Adrenal gland (tissue), 12 donors: ENCODE results near the gene ZNF516. TPM values are rescaled to one million over a fixed set of nuclear protein-coding genes. Genes with fewer than 3 reads are reported as not detected.
A peak's percentile ranks its signal among the peaks of the same experiment; 100 is the strongest.

Source experiments
- DNase-seq, 7 donors: peaks; one replicate each; pipeline ENCODE4 v3.0.0-alpha.2; 2019 to 2020
- H3K27ac ChIP-seq, 5 donors: fragments of 200-600 bp; sonication (generic) in 4 of 5; 1 replicate in 3 of 5; 2 replicates in 2 of 5; pipeline versions ENCODE4 v1.5.1 to v1.8.0; 2016 to 2020; ENCODE audit warnings: mild to moderate bottlenecking in 1 of 5
- H3K27me3 ChIP-seq: fragments of 200-600 bp; 2 replicates; pipeline ENCODE4 v1.8.0; 2021
- H3K36me3 ChIP-seq, 2 donors: fragments of 200-600 bp; replicated peaks in 1 of 2; 1 replicate in 1 of 2; 2 replicates in 1 of 2; pipeline versions ENCODE4 v1.5.1 to v1.8.0; 2018 to 2022
- H3K4me1 ChIP-seq, 2 donors: fragments of 200-600 bp; replicated peaks in 1 of 2; 1 replicate in 1 of 2; 2 replicates in 1 of 2; pipeline versions ENCODE4 v1.5.1 to v1.8.0; 2018 to 2021
- H3K4me3 ChIP-seq, 4 donors: fragments of 200-600 bp; sonication (generic) in 3 of 4; one replicate each; pipeline ENCODE4 v1.5.1; 2016 to 2018
- H3K9me3 ChIP-seq, 3 donors: fragments of 200-600 bp; sonication (generic) in 1 of 3; replicated peaks in 1 of 3; 1 replicate in 2 of 3; 2 replicates in 1 of 3; pipeline versions ENCODE4 v1.5.1 to v1.8.0; 2016 to 2021
- CTCF ChIP-seq, 6 experiments: fragments of 450-650 bp in 4 of 6; fragments of 200-600 bp in 2 of 6; sonication (generic) in 1 of 6; IDR thresholded peaks; 1 replicate in 5 of 6; 2 replicates in 1 of 6; pipeline versions ENCODE4 v1.5.1 to v1.8.0; 2016 to 2021; ENCODE audit warnings: antibody characterized with exemption in 6 of 6, mild to moderate bottlenecking in 2 of 6, moderate library complexity in 1 of 6
- POLR2A ChIP-seq, 2 donors: fragments of 450-650 bp; IDR thresholded peaks; one replicate each; pipeline ENCODE4 v1.6.1; 2017; ENCODE audit warnings: antibody characterized with exemption in 2 of 2, mild to moderate bottlenecking in 2 of 2, moderate library complexity in 1 of 2
- WGBS, 4 donors: extraction: QIAGEN DNeasy Blood & Tissue Kit in 2 of 4; methylation state at CpG; one replicate each; pipeline versions ENCODE4 v1.1.5 to v1.1.7; 2013 to 2017; 5-methylcytosine and 5-hydroxymethylcytosine counted together
- intact Hi-C, 2 donors: fragments of 100-400 bp; cut with DNase I; formaldehyde crosslinking; loops; one replicate each; pipeline versions ENCODE4 v1.14.1 to v1.15.0; 2022 to 2023
- polyA plus RNA-seq, 3 donors: library from polyadenylated mRNA; stranded (reverse); fragments of 200-250 nt in 2 of 3; fragments of 350-450 nt in 1 of 3; fragmentation: Illumina TruSeq in 1 of 3; extraction: RNeasy Lipid Tissue Mini Kit (QIAGEN cat#74804) in 1 of 3; gene quantifications; one replicate each; pipeline ENCODE4 v1.2.3, GENCODE V29; 2013 to 2014
- total RNA-seq, 9 donors: library from RNA; depleted of rRNA in 4 of 9; stranded (reverse); fragments of >200 nt in 4 of 9; fragments of 120-200 nt in 1 of 9; fragmentation: NEBNext Ultra II Directional in 1 of 9; extraction: Animal tissue kit (Norgen Biotek cat#: 25700) in 1 of 9; gene quantifications; one replicate each; pipeline versions ENCODE4 v1.1.0 to v1.2.4, GENCODE V29; 2013 to 2023
- donor health status: healthy with polysubstance abuse.
- donor health status: Bipolar disorder and iron deficiency.
- donor health status: DM: yes; HTN: yes; CAD: no.
- donor health status: DM: no; HTN: no; CAD: no.
- donor health status: DM: no; HTN: no; CAD: no.
- donor health status: DM: yes; HTN: yes; CAD: no.

The ZNF516 gene
- total and polyA plus RNA-seq, 12 donors, result 8.6 to 60.1 (median 31.0) TPM

DNA sequence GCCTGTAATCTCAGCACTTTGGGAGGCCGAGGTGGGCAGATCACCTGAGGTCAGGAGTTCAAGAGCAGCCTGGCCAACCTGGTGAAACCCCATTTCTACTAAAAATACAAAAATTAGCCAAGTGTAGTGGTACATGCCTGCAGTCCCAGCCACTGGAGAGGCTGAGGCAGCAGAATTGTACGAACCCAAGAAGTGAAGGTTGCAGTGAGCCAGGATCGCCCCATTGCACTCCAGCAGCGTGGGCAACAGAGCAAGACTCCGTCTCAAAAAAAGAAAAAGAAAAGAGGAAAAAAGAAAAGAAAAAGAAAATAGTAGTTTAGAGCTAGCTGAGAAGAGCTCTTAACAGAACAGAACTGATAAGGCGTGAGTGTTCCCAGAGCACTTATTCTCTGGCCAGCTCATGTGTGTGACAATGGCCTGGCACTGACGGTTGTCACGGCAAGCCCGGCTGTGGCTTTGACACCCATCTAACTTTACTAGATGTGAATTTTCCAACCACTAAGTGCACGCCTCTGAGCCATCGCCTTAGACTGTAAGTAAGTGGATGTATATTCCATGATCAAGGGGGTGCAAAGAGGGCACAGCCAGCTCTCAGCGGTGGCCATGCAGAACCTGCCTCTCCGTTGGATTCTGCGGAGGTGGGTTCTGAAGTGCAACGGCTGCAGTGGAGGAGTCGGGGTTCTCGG is 80.0 kb downstream of the ZNF516 start:
- Histone ChIP-seq H3K36me3 (no peaks in the 10 kb centered on the region), H3K27ac (peak overlapping the region in 1 of 5 donors; percentile 31), H3K27me3 (no peaks in the 10 kb centered on the region), H3K4me3 (no peak overlapping the region), H3K4me1 (peaks cover 40 to 61% of the 10 kb centered on the region in 2 donors), H3K9me3 (no peaks in the 10 kb centered on the region)
- TF ChIP-seq CTCF (IDR thresholded peaks at IDR 0.05), result no peak
- no peak for TF ChIP-seq POLR2A (IDR thresholded peaks at IDR 0.05)
- WGBS, 4 donors, result 82 to 91% (median 85%) methylated on average over 17 of the region's 17 CpGs
- peak in 2 of 7 donors; percentile 19 to 53 for DNase-seq
- intact Hi-C loops, result no loop called here

DNA sequence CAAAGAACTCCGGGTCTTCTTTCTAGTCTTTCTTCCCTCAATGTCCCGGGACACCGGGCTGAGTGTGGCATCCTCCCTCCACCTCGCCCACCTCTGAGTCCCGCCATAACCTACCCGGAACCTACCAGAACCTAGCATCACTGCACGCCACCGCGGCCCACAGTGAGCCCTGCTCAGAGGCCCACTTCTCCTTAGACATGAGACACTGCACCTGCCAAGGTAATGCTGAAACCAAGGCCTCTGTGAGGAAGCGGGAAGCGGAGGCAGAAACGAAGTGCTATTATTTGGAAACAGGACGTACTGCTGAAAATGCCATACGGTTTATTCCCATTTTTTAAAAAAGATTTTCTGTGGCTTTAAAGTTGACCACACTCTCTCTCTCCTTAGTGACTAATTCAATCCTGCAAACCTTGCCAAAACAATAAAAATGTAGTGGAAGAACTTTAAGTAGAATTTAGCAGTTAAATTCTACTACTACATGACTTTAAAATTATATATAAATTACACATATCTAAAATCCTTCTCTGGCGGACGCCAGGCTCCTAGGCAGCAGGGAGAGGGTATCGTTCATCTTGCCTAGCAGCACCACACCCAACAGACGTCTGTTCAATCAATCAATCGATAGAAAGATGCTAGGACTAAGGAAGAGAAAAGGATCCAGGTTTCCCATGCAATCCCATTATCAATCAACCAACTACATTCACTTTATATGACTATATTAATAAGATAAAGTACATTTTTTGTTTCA is 82.0 kb downstream of the ZNF516 start:
- WGBS, 4 donors, result 71 to 81% (median 72%) methylated on average over 19 of the region's 19 CpGs
- TF ChIP-seq POLR2A (IDR thresholded peaks at IDR 0.05) (no peak), CTCF (IDR thresholded peaks at IDR 0.05) (no peak)
- intact Hi-C loops, result no loop called here
- Histone ChIP-seq H3K4me3 (no peak overlapping the region), H3K27ac (peak overlapping the region in 3 of 5 donors; percentile 35 to 73 (median 59)), H3K4me1 (peaks cover 40 to 74% of the 10 kb centered on the region in 2 donors), H3K9me3 (no peaks in the 10 kb centered on the region), H3K27me3 (no peaks in the 10 kb centered on the region), H3K36me3 (no peaks in the 10 kb centered on the region)
- DNase-seq, result peak in 3 of 7 donors; percentile 16 to 51 (median 19)

DNA sequence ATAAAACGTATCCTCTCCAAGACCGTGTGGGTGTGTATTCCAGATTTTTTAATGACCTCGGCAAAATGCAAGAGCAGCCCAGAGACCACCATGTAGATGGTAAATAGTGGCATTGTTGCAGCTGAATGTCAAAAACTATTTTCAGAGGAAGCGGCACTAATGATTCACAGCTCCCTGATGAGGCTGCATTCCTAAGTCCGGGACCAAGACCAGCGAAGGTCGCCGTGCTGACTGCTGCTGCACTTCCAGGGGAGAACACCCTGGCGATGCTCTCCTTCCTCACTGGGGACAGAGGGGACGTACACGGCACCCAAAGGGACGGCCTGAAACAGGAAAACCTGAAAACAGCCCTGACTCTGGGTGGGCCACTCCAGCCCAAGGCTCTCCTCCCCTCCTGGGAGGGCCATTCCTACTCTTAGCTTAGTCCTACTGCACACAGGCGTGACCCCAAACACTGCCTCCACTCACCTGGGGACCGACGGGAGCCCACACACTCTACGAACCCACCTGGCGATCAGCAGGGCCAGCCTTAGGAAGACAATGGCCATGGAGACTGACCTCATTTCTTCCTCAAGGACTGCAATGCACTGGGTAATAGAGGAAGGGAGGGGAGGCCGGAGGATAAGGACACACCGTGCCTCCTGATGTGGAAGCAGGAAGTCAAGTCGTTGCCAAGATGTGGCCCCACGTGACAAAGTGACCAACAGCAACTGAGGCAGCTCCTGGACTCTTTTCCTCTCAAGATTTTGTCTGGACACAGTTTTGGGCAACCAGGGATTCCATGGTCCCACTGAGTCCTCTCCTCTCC is 82.8 kb downstream of the ZNF516 start:
- Histone ChIP-seq H3K9me3 (no peaks in the 10 kb centered on the region), H3K27me3 (no peaks in the 10 kb centered on the region), H3K27ac (peak overlapping the region in 3 of 5 donors; percentile 35 to 73 (median 59)), H3K4me3 (no peak overlapping the region), H3K36me3 (no peaks in the 10 kb centered on the region), H3K4me1 (peaks cover 36 to 71% of the 10 kb centered on the region in 2 donors)
- intact Hi-C loops, result no loop called here
- TF ChIP-seq CTCF (IDR thresholded peaks at IDR 0.05) (no peak), POLR2A (IDR thresholded peaks at IDR 0.05) (peak in 1 of 2 donors; percentile 16)
- WGBS, 4 donors, result 32 to 69% (median 39%) methylated on average over 18 to 21 of the region's 21 CpGs
- DNase-seq, result peak; percentile 34 to 79 (median 69)
